ENCODE measurements around the gene GAD2.

Gene GAD2

GRCh38 chr10:26215935-26216584, 514 bp upstream of the GAD2 start:
- no peak overlapping the region for H3K18ac ChIP-seq (ENCODE audit: low read length)
- H3K27me3 ChIP-seq (ENCODE audit: insufficient read depth, low read length): peaks cover 76% of the 10 kb centered on the region
- no peak overlapping the region for H4K91ac ChIP-seq (ENCODE audit: low read depth, low read length)
- H3K36me3 ChIP-seq (ENCODE audit: control insufficient read depth in 1 of 2, insufficient read depth in 2 of 2, low read length in 2 of 2): no peaks in the 10 kb centered on the region
- H3K9ac ChIP-seq (ENCODE audit: low read length): no peak overlapping the region
- H3K27ac ChIP-seq (ENCODE audit: low read depth, low read length): no peak overlapping the region
- no peak overlapping the region for H2AFZ ChIP-seq (ENCODE audit: insufficient read depth, low read length, poor library complexity)
- no peak overlapping the region for H2BK12ac ChIP-seq (ENCODE audit: low read length)
- H3K9me3 ChIP-seq (ENCODE audit: insufficient read depth, low read depth, low read length): peaks cover 7% of the 10 kb centered on the region
- H3K4me2 ChIP-seq (ENCODE audit: low read length): peak overlapping the region; percentile 58
- no peak overlapping the region for H4K12ac ChIP-seq (ENCODE audit: low read depth, low read length)
- peaks cover 14 to 15% of the 10 kb centered on the region in 2 experiments for H3K4me1 ChIP-seq (ENCODE audit: control insufficient read depth in 1 of 2, insufficient read depth in 2 of 2, low read length in 2 of 2)
- no peak overlapping the region for H2BK5ac ChIP-seq (ENCODE audit: low read depth, low read length, poor library complexity)
- peak; percentile 16 to 37 for DNase-seq
- no peak overlapping the region for H3K23ac ChIP-seq (ENCODE audit: low read length)
- H3K79me2 ChIP-seq (ENCODE audit: control insufficient read depth, insufficient read depth, low read length, poor library complexity): no peaks in the 10 kb centered on the region
- H3K4me3 ChIP-seq (ENCODE audit: low read depth, low read length): no peak overlapping the region
- H3K4ac ChIP-seq (ENCODE audit: low read depth, low read length): no peak overlapping the region
- no peak overlapping the region for H2BK120ac ChIP-seq (ENCODE audit: insufficient read depth, low read length, poor library complexity)
- H3K79me1 ChIP-seq (ENCODE audit: low read length): no peaks in the 10 kb centered on the region
- whole genome bisulfite sequencing (ENCODE audit: extremely low coverage, insufficient coverage, insufficient read length): no CpG with 5 or more reads among the region's 57 CpGs
- H3K14ac ChIP-seq (ENCODE audit: low read length): no peak overlapping the region
- H4K8ac ChIP-seq (ENCODE audit: low read depth, low read length): no peak overlapping the region
- H2AK5ac ChIP-seq (ENCODE audit: low read length): no peak overlapping the region

- Histone ChIP-seq H3K4ac (ENCODE audit: low read depth, low read length) (no peak overlapping the region), H3K27ac (ENCODE audit: low read depth, low read length) (no peak overlapping the region), H3K4me2 (ENCODE audit: low read length) (peak overlapping the region; percentile 58), H3K79me1 (ENCODE audit: low read length) (no peaks in the 10 kb centered on the region), H2AFZ (ENCODE audit: insufficient read depth, low read length, poor library complexity) (no peak overlapping the region), H3K9me3 (ENCODE audit: insufficient read depth, low read depth, low read length) (peaks cover 5% of the 10 kb centered on the region), H2BK12ac (ENCODE audit: low read length) (no peak overlapping the region), H2AK5ac (ENCODE audit: low read length) (no peak overlapping the region), H3K79me2 (ENCODE audit: control insufficient read depth, insufficient read depth, low read length, poor library complexity) (no peaks in the 10 kb centered on the region), H3K4me1 (ENCODE audit: control insufficient read depth in 1 of 2, insufficient read depth in 2 of 2, low read length in 2 of 2) (peaks cover 14 to 15% of the 10 kb centered on the region in 2 experiments), H3K4me3 (ENCODE audit: low read depth, low read length) (no peak overlapping the region), H2BK5ac (ENCODE audit: low read depth, low read length, poor library complexity) (no peak overlapping the region), H3K23ac (ENCODE audit: low read length) (no peak overlapping the region), H4K91ac (ENCODE audit: low read depth, low read length) (no peak overlapping the region), H3K27me3 (ENCODE audit: insufficient read depth, low read length) (peaks cover 65% of the 10 kb centered on the region), H4K8ac (ENCODE audit: low read depth, low read length) (no peak overlapping the region), H3K14ac (ENCODE audit: low read length) (no peak overlapping the region), H4K12ac (ENCODE audit: low read depth, low read length) (no peak overlapping the region), H2BK120ac (ENCODE audit: insufficient read depth, low read length, poor library complexity) (no peak overlapping the region), H3K18ac (ENCODE audit: low read length) (no peak overlapping the region), H3K36me3 (ENCODE audit: control insufficient read depth in 1 of 2, insufficient read depth in 2 of 2, low read length in 2 of 2) (no peaks in the 10 kb centered on the region), H3K9ac (ENCODE audit: low read length) (no peak overlapping the region)
- WGBS (ENCODE audit: extremely low coverage, insufficient coverage, insufficient read length): no CpG with 5 or more reads among the region's 64 CpGs
- DNase-seq: no peak
Measured at GRCh38 chr10:26217396-26218086, 967 bp downstream of the GAD2 start.

GRCh38 chr10:26219676-26220075, 3.1 kb downstream of the GAD2 start:
- H4K91ac ChIP-seq (ENCODE audit: low read depth, low read length): no peak overlapping the region
- DNase-seq: no peak
- no peak overlapping the region for H2BK12ac ChIP-seq (ENCODE audit: low read length)
- H3K4me2 ChIP-seq (ENCODE audit: low read length): no peak overlapping the region
- no peak overlapping the region for H4K8ac ChIP-seq (ENCODE audit: low read depth, low read length)
- no peak overlapping the region for H2AK5ac ChIP-seq (ENCODE audit: low read length)
- no peak overlapping the region for H2BK5ac ChIP-seq (ENCODE audit: low read depth, low read length, poor library complexity)
- H3K27me3 ChIP-seq (ENCODE audit: insufficient read depth, low read length): peaks cover 46% of the 10 kb centered on the region
- H3K18ac ChIP-seq (ENCODE audit: low read length): no peak overlapping the region
- H2AFZ ChIP-seq (ENCODE audit: insufficient read depth, low read length, poor library complexity): no peak overlapping the region
- H3K23ac ChIP-seq (ENCODE audit: low read length): no peak overlapping the region
- no peak overlapping the region for H2BK120ac ChIP-seq (ENCODE audit: insufficient read depth, low read length, poor library complexity)
- no peak overlapping the region for H3K14ac ChIP-seq (ENCODE audit: low read length)
- H3K9ac ChIP-seq (ENCODE audit: low read length): no peak overlapping the region
- H3K27ac ChIP-seq (ENCODE audit: low read depth, low read length): no peak overlapping the region
- H3K4me1 ChIP-seq (ENCODE audit: control insufficient read depth in 1 of 2, insufficient read depth in 2 of 2, low read length in 2 of 2): peaks cover 14 to 15% of the 10 kb centered on the region in 2 experiments
- H3K4me3 ChIP-seq (ENCODE audit: low read depth, low read length): no peak overlapping the region
- peaks cover 3% of the 10 kb centered on the region for H3K9me3 ChIP-seq (ENCODE audit: insufficient read depth, low read depth, low read length)
- no peaks in the 10 kb centered on the region for H3K79me1 ChIP-seq (ENCODE audit: low read length)
- H4K12ac ChIP-seq (ENCODE audit: low read depth, low read length): no peak overlapping the region
- H3K36me3 ChIP-seq (ENCODE audit: control insufficient read depth in 1 of 2, insufficient read depth in 2 of 2, low read length in 2 of 2): no peaks in the 10 kb centered on the region
- H3K79me2 ChIP-seq (ENCODE audit: control insufficient read depth, insufficient read depth, low read length, poor library complexity): no peaks in the 10 kb centered on the region
- no CpG with 5 or more reads among the region's 1 CpG for WGBS (ENCODE audit: extremely low coverage, insufficient coverage, insufficient read length)
- no peak overlapping the region for H3K4ac ChIP-seq (ENCODE audit: low read depth, low read length)

GRCh38 chr10:26220901-26221300, 4.3 kb downstream of the GAD2 start:
- Histone ChIP-seq H3K4me3 (ENCODE audit: low read depth, low read length) (no peak overlapping the region), H2AK5ac (ENCODE audit: low read length) (no peak overlapping the region), H4K91ac (ENCODE audit: low read depth, low read length) (no peak overlapping the region), H3K18ac (ENCODE audit: low read length) (no peak overlapping the region), H3K27ac (ENCODE audit: low read depth, low read length) (no peak overlapping the region), H3K4me2 (ENCODE audit: low read length) (no peak overlapping the region), H3K9ac (ENCODE audit: low read length) (no peak overlapping the region), H4K8ac (ENCODE audit: low read depth, low read length) (no peak overlapping the region), H2AFZ (ENCODE audit: insufficient read depth, low read length, poor library complexity) (no peak overlapping the region), H2BK120ac (ENCODE audit: insufficient read depth, low read length, poor library complexity) (no peak overlapping the region), H4K12ac (ENCODE audit: low read depth, low read length) (no peak overlapping the region), H3K4me1 (ENCODE audit: control insufficient read depth in 1 of 2, insufficient read depth in 2 of 2, low read length in 2 of 2) (peaks cover 12% of the 10 kb centered on the region in 2 experiments), H2BK5ac (ENCODE audit: low read depth, low read length, poor library complexity) (no peak overlapping the region), H3K14ac (ENCODE audit: low read length) (no peak overlapping the region), H3K27me3 (ENCODE audit: insufficient read depth, low read length) (peaks cover 34% of the 10 kb centered on the region), H3K9me3 (ENCODE audit: insufficient read depth, low read depth, low read length) (peaks cover 1% of the 10 kb centered on the region), H3K23ac (ENCODE audit: low read length) (no peak overlapping the region), H3K4ac (ENCODE audit: low read depth, low read length) (no peak overlapping the region), H3K79me1 (ENCODE audit: low read length) (no peaks in the 10 kb centered on the region), H2BK12ac (ENCODE audit: low read length) (no peak overlapping the region), H3K79me2 (ENCODE audit: control insufficient read depth, insufficient read depth, low read length, poor library complexity) (no peaks in the 10 kb centered on the region), H3K36me3 (ENCODE audit: control insufficient read depth in 1 of 2, insufficient read depth in 2 of 2, low read length in 2 of 2) (no peaks in the 10 kb centered on the region)
- DNase-seq: no peak
